ENCODE data around the gene PIGU. TPM values are rescaled to one million over a fixed set of nuclear protein-coding genes. Genes with fewer than 3 reads are reported as not detected.

Gene PIGU
- total and polyA plus RNA-seq, 4 donors = 6.4 to 10.0 (median 7.2) TPM

GRCh38 chr20:34604980-34605788 is 71.7 kb downstream of the PIGU start:
- Histone ChIP-seq H3K27me3 (ENCODE audit: control insufficient read depth in 4 of 4, insufficient read depth in 4 of 4, low read length in 3 of 4) (no peaks in the 10 kb centered on the region), H3K9me3 (ENCODE audit: control insufficient read depth in 4 of 4, low read length in 3 of 4) (no peaks in the 10 kb centered on the region), H3K36me3 (ENCODE audit: control insufficient read depth in 4 of 4, insufficient read depth in 3 of 4, low read depth in 1 of 4, low read length in 3 of 4) (no peaks in the 10 kb centered on the region), H3K9ac (ENCODE audit: low read depth in 1 of 2, low read length in 2 of 2) (no peak overlapping the region), H3K27ac (ENCODE audit: low read depth in 1 of 2, low read length in 2 of 2) (no peak overlapping the region), H3K4me1 (ENCODE audit: control insufficient read depth in 4 of 4, insufficient read depth in 4 of 4, low read length in 3 of 4) (no peaks in the 10 kb centered on the region), H3K4me3 (ENCODE audit: low read depth in 1 of 3, low read length in 3 of 3) (no peak overlapping the region)
- DNase-seq (ENCODE audit: low spot score) = no peak
- TF ChIP-seq NR2F2 (IDR thresholded peaks at IDR 0.05) = peak; percentile 86
- TF ChIP-seq GABPA (IDR thresholded peaks at IDR 0.05 in 1 of 2, conservative IDR thresholded peaks at IDR 0.05 in 1 of 2) = no peak
- TF ChIP-seq ATF3 (IDR thresholded peaks at IDR 0.05) = no peak
- no peak for TF ChIP-seq MAX (IDR thresholded peaks at IDR 0.05)
- TF ChIP-seq REST (IDR thresholded peaks at IDR 0.05) = no peak
- peak in 1 of 2 donors; percentile 10 for TF ChIP-seq RAD21 (IDR thresholded peaks at IDR 0.05)
- no peak for TF ChIP-seq HNF4G (IDR thresholded peaks at IDR 0.05)
- WGBS = 86% methylated on average over 8 of the region's 8 CpGs

- TF ChIP-seq CTCF (IDR thresholded peaks at IDR 0.05; ENCODE audit: low read depth, low read length, missing input control) (no peak), SP1 (IDR thresholded peaks at IDR 0.05) (peak; percentile 30), NR2F2 (IDR thresholded peaks at IDR 0.05) (peak; percentile 66), RAD21 (IDR thresholded peaks at IDR 0.05) (peak in 1 of 2 donors; percentile 17), GABPA (IDR thresholded peaks at IDR 0.05 in 1 of 2, conservative IDR thresholded peaks at IDR 0.05 in 1 of 2) (no peak), RXRA (IDR thresholded peaks at IDR 0.05) (peak in 1 of 2 donors; percentile 35), TAF1 (conservative IDR thresholded peaks at IDR 0.05) (no peak)
- Histone ChIP-seq H3K4me3 (ENCODE audit: low read depth in 1 of 3, low read length in 3 of 3) (no peak overlapping the region), H3K36me3 (ENCODE audit: control insufficient read depth in 4 of 4, insufficient read depth in 3 of 4, low read depth in 1 of 4, low read length in 3 of 4) (no peaks in the 10 kb centered on the region), H3K27me3 (ENCODE audit: control insufficient read depth in 4 of 4, insufficient read depth in 4 of 4, low read length in 3 of 4) (no peaks in the 10 kb centered on the region), H3K4me1 (ENCODE audit: control insufficient read depth in 4 of 4, insufficient read depth in 4 of 4, low read length in 3 of 4) (peaks cover 0 to 4% (median 0%) of the 10 kb centered on the region in 4 donors), H3K9ac (ENCODE audit: low read depth in 1 of 2, low read length in 2 of 2) (no peak overlapping the region), H3K9me3 (ENCODE audit: control insufficient read depth in 4 of 4, low read length in 3 of 4) (no peaks in the 10 kb centered on the region), H3K27ac (ENCODE audit: low read depth in 1 of 2, low read length in 2 of 2) (peak overlapping the region in 1 of 2 donors; percentile 18)
- 70% methylated on average over 9 of the region's 9 CpGs for WGBS
- no peak for DNase-seq (ENCODE audit: low spot score)
Observed at GRCh38 chr20:34600892-34601653, 75.8 kb downstream of the PIGU start.
